Neural crest cell (in vitro differentiated cells): ENCODE measurements around the gene CHPF2. TPM values are rescaled to one million over a fixed set of nuclear protein-coding genes. Genes with fewer than 3 reads are reported as not detected.
A peak's percentile ranks its signal among the peaks of the same experiment; 100 is the strongest.

Experiments
- DNase-seq: peaks from one replicate; pipeline ENCODE4 v3.0.0; 2021; ENCODE audit warnings: low read depth, mixed read lengths, low spot score
- H3K27ac Mint-ChIP-seq: one replicate; pipeline ENCODE4 v1.8.0; 2021; ENCODE audit warnings: mild to moderate bottlenecking, mixed read lengths; ENCODE audit not compliant: unreplicated experiment
- H3K27me3 Mint-ChIP-seq: 2 replicates; pipeline ENCODE4 v1.8.0; 2021; ENCODE audit warnings: low read depth, mild to moderate bottlenecking, mixed read lengths
- H3K36me3 Mint-ChIP-seq: 2 replicates; pipeline ENCODE4 v1.8.0; 2021; ENCODE audit warnings: low read depth, mild to moderate bottlenecking, mixed read lengths
- H3K4me1 Mint-ChIP-seq: 2 replicates; pipeline ENCODE4 v1.8.0; 2021; ENCODE audit warnings: mixed read lengths
- H3K4me3 Mint-ChIP-seq: one replicate; pipeline ENCODE4 v1.8.0; 2021; ENCODE audit warnings: mild to moderate bottlenecking, mixed read lengths
- H3K9me3 Mint-ChIP-seq: 2 replicates; pipeline ENCODE4 v1.8.0; 2021; ENCODE audit warnings: mixed read lengths
- total RNA-seq: library from RNA; stranded (reverse); gene quantifications from 2 replicates; pipeline ENCODE4 v1.2.1, GENCODE V29; 2021
- TF ChIP-seq, protein P1 (sequence below): fragments of 200-600 bp; sonication (generic); conservative IDR thresholded peaks from 2 replicates; pipeline ENCODE4 v1.5.0; 2021; ENCODE audit warnings: antibody characterized with exemption, mild to moderate bottlenecking

Gene CHPF2
- total RNA-seq, 1 donor from 2014 or later = 34.1 TPM

- Mint-ChIP-seq H3K36me3 (no peaks in the 10 kb centered on the region), H3K27ac (no peak overlapping the region), H3K4me1 (peaks cover 52% of the 10 kb centered on the region), H3K9me3 (no peaks in the 10 kb centered on the region), H3K4me3 (peak overlapping the region; percentile 75), H3K27me3 (peaks cover 8% of the 10 kb centered on the region)
- TF ChIP-seq, protein P1, sequence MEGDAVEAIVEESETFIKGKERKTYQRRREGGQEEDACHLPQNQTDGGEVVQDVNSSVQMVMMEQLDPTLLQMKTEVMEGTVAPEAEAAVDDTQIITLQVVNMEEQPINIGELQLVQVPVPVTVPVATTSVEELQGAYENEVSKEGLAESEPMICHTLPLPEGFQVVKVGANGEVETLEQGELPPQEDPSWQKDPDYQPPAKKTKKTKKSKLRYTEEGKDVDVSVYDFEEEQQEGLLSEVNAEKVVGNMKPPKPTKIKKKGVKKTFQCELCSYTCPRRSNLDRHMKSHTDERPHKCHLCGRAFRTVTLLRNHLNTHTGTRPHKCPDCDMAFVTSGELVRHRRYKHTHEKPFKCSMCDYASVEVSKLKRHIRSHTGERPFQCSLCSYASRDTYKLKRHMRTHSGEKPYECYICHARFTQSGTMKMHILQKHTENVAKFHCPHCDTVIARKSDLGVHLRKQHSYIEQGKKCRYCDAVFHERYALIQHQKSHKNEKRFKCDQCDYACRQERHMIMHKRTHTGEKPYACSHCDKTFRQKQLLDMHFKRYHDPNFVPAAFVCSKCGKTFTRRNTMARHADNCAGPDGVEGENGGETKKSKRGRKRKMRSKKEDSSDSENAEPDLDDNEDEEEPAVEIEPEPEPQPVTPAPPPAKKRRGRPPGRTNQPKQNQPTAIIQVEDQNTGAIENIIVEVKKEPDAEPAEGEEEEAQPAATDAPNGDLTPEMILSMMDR = peak; percentile 84
- peak; percentile 63 for DNase-seq
Measured at GRCh38 chr7:151244196-151244840, 12.0 kb downstream of the CHPF2 start.

- no peak overlapping the region for H3K27ac Mint-ChIP-seq
- TF ChIP-seq, protein P1 = no peak
- H3K9me3 Mint-ChIP-seq = no peaks in the 10 kb centered on the region
- H3K36me3 Mint-ChIP-seq = no peaks in the 10 kb centered on the region
- H3K4me1 Mint-ChIP-seq = peaks cover 56% of the 10 kb centered on the region
- DNase-seq = no peak
- H3K4me3 Mint-ChIP-seq = peak overlapping the region; percentile 75
- H3K27me3 Mint-ChIP-seq = peaks cover 9% of the 10 kb centered on the region
Measured at GRCh38 chr7:151244841-151245346, 12.6 kb downstream of the CHPF2 start.

- H3K4me3 Mint-ChIP-seq = peak overlapping the region; percentile 94
- peak; percentile 59 for DNase-seq
- TF ChIP-seq, protein P1 = peak; percentile 75
- H3K9me3 Mint-ChIP-seq = no peaks in the 10 kb centered on the region
- H3K36me3 Mint-ChIP-seq = no peaks in the 10 kb centered on the region
- H3K4me1 Mint-ChIP-seq = peaks cover 61% of the 10 kb centered on the region
- no peak overlapping the region for H3K27ac Mint-ChIP-seq
- H3K27me3 Mint-ChIP-seq = peaks cover 9% of the 10 kb centered on the region
Measured at GRCh38 chr7:151245360-151246101, 13.2 kb downstream of the CHPF2 start.

DNA sequence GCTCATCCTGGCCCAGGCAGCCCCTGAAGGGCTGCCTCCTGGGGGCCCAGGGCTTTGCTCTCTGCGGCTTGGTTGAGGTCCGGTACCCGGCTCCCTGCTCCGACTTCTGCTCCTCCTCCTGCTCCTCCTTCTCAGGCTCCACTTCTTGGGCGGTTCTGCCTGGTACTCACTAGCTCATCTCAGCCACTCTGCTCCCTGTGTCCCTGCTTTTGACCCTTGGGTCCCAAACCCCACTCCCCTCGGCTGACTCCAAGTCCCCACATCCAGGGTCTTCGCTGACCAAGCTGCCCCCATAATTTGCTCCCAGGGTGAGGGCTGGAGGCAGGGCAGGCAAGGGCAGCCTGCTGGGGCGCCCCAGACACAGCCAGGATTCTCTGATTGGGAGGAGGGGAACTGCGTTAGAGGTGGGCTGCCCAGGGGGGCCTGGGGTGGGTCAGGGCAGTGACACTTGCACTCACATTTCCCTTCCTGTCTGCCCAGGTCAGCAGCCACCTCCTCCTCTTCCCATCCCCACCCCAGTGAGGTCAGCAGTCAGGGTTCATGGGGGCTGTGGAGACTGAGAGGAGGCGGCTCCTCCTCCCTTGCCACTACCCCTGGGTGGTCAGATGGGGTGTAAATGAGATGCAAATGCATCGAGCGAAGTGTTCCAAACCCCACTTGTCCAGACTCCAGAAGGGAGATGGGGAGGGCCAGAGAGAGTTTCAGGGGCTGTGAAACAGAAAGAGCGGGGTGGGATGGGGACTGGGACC, 14.0 kb downstream of the CHPF2 start:
- no peaks in the 10 kb centered on the region for H3K9me3 Mint-ChIP-seq
- peak overlapping the region; percentile 67 for H3K27ac Mint-ChIP-seq
- TF ChIP-seq, protein P1 = no peak
- peaks cover 9% of the 10 kb centered on the region for H3K27me3 Mint-ChIP-seq
- peaks cover 69% of the 10 kb centered on the region for H3K4me1 Mint-ChIP-seq
- no peaks in the 10 kb centered on the region for H3K36me3 Mint-ChIP-seq
- no peak for DNase-seq
- H3K4me3 Mint-ChIP-seq = peak overlapping the region; percentile 94

DNA sequence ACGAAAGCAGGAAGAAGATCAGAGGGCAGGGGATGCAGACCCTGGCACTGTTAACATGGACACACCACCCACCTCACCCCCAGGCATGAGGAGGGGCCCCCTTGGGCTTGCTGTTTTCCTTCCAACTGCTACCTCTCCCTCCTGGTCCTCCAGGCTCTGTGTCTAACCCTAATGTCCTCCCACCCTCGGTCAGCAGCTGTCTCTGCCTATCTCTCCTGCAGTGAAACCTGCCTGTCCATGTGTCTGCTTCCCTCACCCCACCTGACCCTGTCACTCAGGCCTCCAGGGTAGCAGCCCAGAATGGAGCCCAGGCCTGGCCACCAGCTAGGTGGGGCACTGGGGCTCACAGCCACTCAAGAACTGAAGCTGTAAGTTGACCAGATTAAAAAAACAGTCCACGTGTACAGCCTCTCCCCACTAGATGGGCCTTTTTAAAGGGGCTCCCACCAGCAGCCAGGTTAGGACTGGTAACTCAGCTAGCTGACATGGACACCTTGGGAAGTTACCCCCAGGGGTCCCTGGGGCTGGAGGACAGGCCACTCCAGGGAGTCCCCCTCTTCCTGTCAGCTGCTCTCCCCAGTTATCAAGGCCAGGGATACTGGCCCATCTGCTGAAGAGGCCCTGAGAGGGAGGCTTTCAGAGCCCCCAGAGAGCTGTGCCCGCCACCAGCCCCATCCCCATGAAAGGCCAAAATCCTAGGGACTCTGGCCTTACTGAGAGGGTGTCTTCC, 14.7 kb downstream of the CHPF2 start:
- Mint-ChIP-seq H3K4me3 (peak overlapping the region; percentile 94), H3K4me1 (peaks cover 71% of the 10 kb centered on the region), H3K27ac (no peak overlapping the region), H3K27me3 (peaks cover 9% of the 10 kb centered on the region), H3K9me3 (no peaks in the 10 kb centered on the region), H3K36me3 (no peaks in the 10 kb centered on the region)
- no peak for DNase-seq
- TF ChIP-seq, protein P1 = no peak
